A673 (cell line): ENCODE data around the gene FPR2. TPM values are rescaled to one million over a fixed set of nuclear protein-coding genes. Genes with fewer than 3 reads are reported as not detected.

Experiments used
- BruUV-seq: library from RNA; stranded (reverse); fragments of 400-500 nt; replicated peaks from 2 replicates; lab custom pipeline; 2021; lab: Mats Ljungman, UMichigan
- CTCF ChIA-PET: fragments of 300-600 bp; sonication (Branson Sonifier 250); formaldehyde crosslinking; loops from one replicate; lab custom pipeline; 2022; ENCODE audit warnings: antibody characterized with exemption; lab: Charles Lee
- POLR2A ChIA-PET: fragments of 300-600 bp; sonication (Branson Sonifier 250); formaldehyde crosslinking; loops from one replicate; lab custom pipeline; 2022; ENCODE audit warnings: antibody characterized with exemption; ENCODE audit not compliant: low non-redundant PET; lab: Charles Lee
- DNase-seq: peaks from one replicate; pipeline ENCODE4 v3.0.0-alpha.2; 2015; ENCODE audit warnings: low spot score
- H3K27ac ChIP-seq: fragments of 200-600 bp; sonication (generic); 2 replicates; pipeline ENCODE4 v1.5.1; 2016; ENCODE audit warnings: mixed run types, low read depth, mild to moderate bottlenecking, mixed read lengths, antibody characterized with exemption, low read length; ENCODE audit not compliant: poor library complexity, severe bottlenecking
- H3K27me3 ChIP-seq: fragments of 200-600 bp; sonication (generic); replicated peaks from 2 replicates; pipeline ENCODE4 v1.6.1; 2017; ENCODE audit warnings: mixed run types, low read depth, mild to moderate bottlenecking, mixed read lengths, antibody characterized with exemption, low read length; ENCODE audit not compliant: insufficient read depth, poor library complexity
- H3K36me3 ChIP-seq: fragments of 200-600 bp; sonication (generic); 2 replicates; pipeline ENCODE4 v1.6.1; 2016; ENCODE audit warnings: mixed run types, mild to moderate bottlenecking, mixed read lengths, antibody characterized with exemption, low read length; ENCODE audit not compliant: insufficient read depth, poor library complexity, severe bottlenecking
- H3K4me1 ChIP-seq: fragments of 200-600 bp; sonication (generic); 2 replicates; pipeline ENCODE4 v1.6.1; 2017; ENCODE audit warnings: mixed run types, mild to moderate bottlenecking, mixed read lengths, antibody characterized with exemption, low read length; ENCODE audit not compliant: insufficient read depth, poor library complexity, severe bottlenecking
- H3K4me3 ChIP-seq: fragments of 200-600 bp; sonication (generic); 2 replicates; pipeline ENCODE4 v1.5.1; 2016; ENCODE audit warnings: low read depth, mixed run types, mild to moderate bottlenecking, mixed read lengths, low read length; ENCODE audit not compliant: poor library complexity, severe bottlenecking
- H3K9me3 ChIP-seq: fragments of 200-600 bp; sonication (generic); 2 replicates; pipeline ENCODE4 v1.6.1; 2016; ENCODE audit warnings: mixed run types, low read depth, mild to moderate bottlenecking, mixed read lengths, antibody characterized with exemption, low read length; ENCODE audit not compliant: poor library complexity, severe bottlenecking
- EZH2 ChIP-seq: fragments of 200-600 bp; sonication (generic); IDR thresholded peaks from 2 replicates; pipeline ENCODE4 v1.6.1; 2017; ENCODE audit warnings: borderline replicate concordance, low read depth, mild to moderate bottlenecking, mixed read lengths, antibody characterized with exemption, low read length; ENCODE audit not compliant: poor library complexity, severe bottlenecking
- intact Hi-C: fragments of 100-400 bp; cut with micrococcal nuclease; formaldehyde crosslinking; loops from one replicate; pipeline ENCODE4 v1.10.0; 2022; ENCODE audit not compliant: unreplicated experiment
- total RNA-seq: library from RNA; stranded (reverse); gene quantifications from 2 replicates; pipeline ENCODE4 v1.2.3, GENCODE V29; 2021
- TF ChIP-seq, protein P1 (sequence below): fragments of 300-800, 200-600 bp; sonication (generic); conservative IDR thresholded peaks from 2 replicates; pipeline ENCODE4 v1.5.1; 2017; ENCODE audit warnings: low read depth, mild to moderate bottlenecking, antibody characterized with exemption, low read length, moderate library complexity, mixed read lengths

Gene FPR2
- total RNA-seq, 1 experiment from 2014 or later, result not detected

DNA sequence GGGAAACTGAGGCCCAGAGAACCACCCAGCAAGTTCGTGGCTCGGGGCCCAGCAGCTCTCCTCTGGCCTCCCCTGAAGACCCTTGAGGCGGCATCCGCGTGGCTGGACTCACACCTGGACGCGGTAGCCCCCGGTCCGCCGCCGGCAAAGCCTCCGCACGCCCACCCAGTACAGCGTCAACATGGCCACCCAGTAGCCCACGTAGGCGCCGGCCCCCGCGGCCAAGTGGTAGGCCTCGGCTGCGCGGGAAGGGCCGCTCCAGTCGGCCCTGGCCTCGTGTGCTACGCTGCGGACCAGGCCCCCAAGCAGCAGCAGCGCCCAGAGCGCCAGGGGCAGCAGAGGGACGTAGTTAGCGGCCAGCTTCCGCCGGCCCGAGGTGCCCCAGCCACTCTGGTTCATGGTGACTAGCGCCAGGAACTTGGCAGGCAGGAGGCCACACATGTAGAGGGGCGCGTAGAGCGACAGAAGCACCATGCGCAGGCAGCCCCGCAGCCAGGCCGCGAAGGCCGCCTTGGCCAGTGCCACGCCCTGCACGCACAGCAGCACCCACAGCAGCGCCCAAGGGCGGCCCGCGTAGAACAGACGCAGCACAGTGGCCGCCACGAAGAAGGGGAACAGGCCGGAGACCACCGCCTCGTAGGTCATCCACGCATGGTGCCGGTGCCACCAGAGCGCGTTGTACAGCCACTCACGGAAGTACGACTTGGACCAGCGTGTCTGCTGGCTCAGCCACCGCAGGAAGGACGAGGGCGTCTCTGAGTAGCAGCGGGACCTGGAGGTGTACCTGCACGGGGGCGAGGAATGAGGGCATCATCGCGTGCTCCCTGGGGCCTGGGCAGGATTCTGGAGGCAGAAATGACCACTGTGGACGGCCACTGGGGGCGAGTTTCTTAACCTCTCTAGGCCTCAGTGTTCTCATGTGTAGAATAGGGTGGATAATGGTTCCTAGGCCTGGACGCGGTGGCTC, 47.4 kb upstream of the FPR2 start:
- no peak for DNase-seq
- Histone ChIP-seq H3K27ac (no peak overlapping the region), H3K4me3 (no peak overlapping the region), H3K36me3 (no peaks in the 10 kb centered on the region), H3K27me3 (peaks cover 35% of the 10 kb centered on the region), H3K9me3 (no peaks in the 10 kb centered on the region), H3K4me1 (no peaks in the 10 kb centered on the region)
- CTCF ChIA-PET, result no interaction called here
- BruUV-seq, result no TSS peak
- intact Hi-C loops, result no loop called here
- TF ChIP-seq EZH2, result no peak
- TF ChIP-seq, protein P1, sequence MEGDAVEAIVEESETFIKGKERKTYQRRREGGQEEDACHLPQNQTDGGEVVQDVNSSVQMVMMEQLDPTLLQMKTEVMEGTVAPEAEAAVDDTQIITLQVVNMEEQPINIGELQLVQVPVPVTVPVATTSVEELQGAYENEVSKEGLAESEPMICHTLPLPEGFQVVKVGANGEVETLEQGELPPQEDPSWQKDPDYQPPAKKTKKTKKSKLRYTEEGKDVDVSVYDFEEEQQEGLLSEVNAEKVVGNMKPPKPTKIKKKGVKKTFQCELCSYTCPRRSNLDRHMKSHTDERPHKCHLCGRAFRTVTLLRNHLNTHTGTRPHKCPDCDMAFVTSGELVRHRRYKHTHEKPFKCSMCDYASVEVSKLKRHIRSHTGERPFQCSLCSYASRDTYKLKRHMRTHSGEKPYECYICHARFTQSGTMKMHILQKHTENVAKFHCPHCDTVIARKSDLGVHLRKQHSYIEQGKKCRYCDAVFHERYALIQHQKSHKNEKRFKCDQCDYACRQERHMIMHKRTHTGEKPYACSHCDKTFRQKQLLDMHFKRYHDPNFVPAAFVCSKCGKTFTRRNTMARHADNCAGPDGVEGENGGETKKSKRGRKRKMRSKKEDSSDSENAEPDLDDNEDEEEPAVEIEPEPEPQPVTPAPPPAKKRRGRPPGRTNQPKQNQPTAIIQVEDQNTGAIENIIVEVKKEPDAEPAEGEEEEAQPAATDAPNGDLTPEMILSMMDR, result no peak
- POLR2A ChIA-PET, result no interaction called here

DNA sequence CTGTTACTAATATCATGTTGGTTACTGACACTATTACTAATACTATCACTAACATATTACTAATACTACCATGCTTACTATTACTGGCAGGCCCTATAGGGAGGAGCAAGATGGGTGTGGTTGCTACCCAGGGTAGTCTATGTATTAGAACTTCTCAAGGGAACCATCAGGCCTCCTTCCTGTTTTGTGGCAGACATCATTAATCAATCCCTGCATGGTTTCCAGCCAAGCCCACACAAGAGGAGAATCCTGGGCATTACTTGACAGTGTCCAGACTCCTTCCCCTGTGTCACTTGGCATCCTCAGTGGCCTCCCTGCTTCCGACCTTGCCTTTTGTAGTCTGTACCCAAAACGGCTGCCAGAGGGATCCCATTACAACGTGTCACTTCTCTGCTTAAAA, 46.1 kb upstream of the FPR2 start:
- H3K4me3 ChIP-seq, result no peak overlapping the region
- CTCF ChIA-PET, result interaction anchor here (0.7 kb wide), 1 partner anchor 11 kb away, joined by 4 read pairs; no protein-coding TSS in a partner anchor
- POLR2A ChIA-PET, result no interaction called here
- DNase-seq, result no peak
- H3K27ac ChIP-seq, result no peak overlapping the region
- no peaks in the 10 kb centered on the region for H3K4me1 ChIP-seq
- H3K9me3 ChIP-seq, result no peaks in the 10 kb centered on the region
- intact Hi-C loops, result no loop called here
- H3K36me3 ChIP-seq, result no peaks in the 10 kb centered on the region
- TF ChIP-seq, protein P1, result no peak
- no peak for TF ChIP-seq EZH2
- peaks cover 47% of the 10 kb centered on the region for H3K27me3 ChIP-seq
- no TSS peak for BruUV-seq

DNA sequence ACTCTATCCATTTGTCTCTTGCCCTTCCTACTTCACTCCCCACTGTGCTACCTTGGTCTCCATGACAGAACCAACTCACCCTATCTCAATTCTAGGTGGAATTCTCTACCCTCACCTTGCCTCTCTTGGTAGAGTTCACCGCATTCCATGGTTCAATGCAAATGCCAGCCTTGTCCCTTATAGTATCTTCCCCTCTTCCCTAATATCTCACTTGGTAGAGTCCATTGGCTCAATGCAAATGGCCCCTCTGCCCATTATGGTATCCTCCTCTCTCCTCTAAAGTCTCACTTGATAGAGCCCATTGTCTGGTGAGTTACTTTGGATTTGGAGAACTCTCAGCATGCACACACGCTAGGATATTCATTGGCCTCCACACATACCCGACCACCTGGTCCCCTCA, 45.1 kb upstream of the FPR2 start:
- TF ChIP-seq, protein P1, result no peak
- TF ChIP-seq EZH2, result no peak
- peaks cover 57% of the 10 kb centered on the region for H3K27me3 ChIP-seq
- H3K4me3 ChIP-seq, result no peak overlapping the region
- CTCF ChIA-PET, result no interaction called here
- intact Hi-C loops, result no loop called here
- no peaks in the 10 kb centered on the region for H3K36me3 ChIP-seq
- no peaks in the 10 kb centered on the region for H3K9me3 ChIP-seq
- DNase-seq, result no peak
- no peak overlapping the region for H3K27ac ChIP-seq
- no peaks in the 10 kb centered on the region for H3K4me1 ChIP-seq
- POLR2A ChIA-PET, result no interaction called here
- BruUV-seq, result no TSS peak
